Measurements from ENCODE around the gene TGFBI.

Gene TGFBI

GRCh38 chr5:135997673-135998335 lies 31.0 kb upstream of the TGFBI start:
- no peaks in the 10 kb centered on the region for H3K36me3 ChIP-seq (ENCODE audit: control insufficient read depth, insufficient read depth, low read length)
- peaks cover 2% of the 10 kb centered on the region for H3K27me3 ChIP-seq (replicated peaks; ENCODE audit: control insufficient read depth, insufficient read depth, low read length)
- H3K4me3 ChIP-seq (replicated peaks; ENCODE audit: low read depth, low read length) = no peak overlapping the region
- TF ChIP-seq CTCF (IDR thresholded peaks at IDR 0.05; ENCODE audit: insufficient read depth, low read length, poor library complexity, severe bottlenecking) = no peak
- no peak for DNase-seq (ENCODE audit: extremely low read depth, insufficient read length)

- DNase-seq (ENCODE audit: extremely low read depth, insufficient read length) = no peak
- TF ChIP-seq CTCF (IDR thresholded peaks at IDR 0.05; ENCODE audit: insufficient read depth, low read length, poor library complexity, severe bottlenecking) = no peak
- no peaks in the 10 kb centered on the region for H3K36me3 ChIP-seq (ENCODE audit: control insufficient read depth, insufficient read depth, low read length)
- H3K27me3 ChIP-seq (replicated peaks; ENCODE audit: control insufficient read depth, insufficient read depth, low read length) = peaks cover 2% of the 10 kb centered on the region
- H3K4me3 ChIP-seq (replicated peaks; ENCODE audit: low read depth, low read length) = no peak overlapping the region
These were observed 29.9 kb upstream of the TGFBI start for GRCh38 chr5:135998889-135999288.

GRCh38 chr5:135999406-136000139 lies 29.2 kb upstream of the TGFBI start:
- no peaks in the 10 kb centered on the region for H3K36me3 ChIP-seq (ENCODE audit: control insufficient read depth, insufficient read depth, low read length)
- no peak for DNase-seq (ENCODE audit: extremely low read depth, insufficient read length)
- peaks cover 2% of the 10 kb centered on the region for H3K27me3 ChIP-seq (replicated peaks; ENCODE audit: control insufficient read depth, insufficient read depth, low read length)
- H3K4me3 ChIP-seq (replicated peaks; ENCODE audit: low read depth, low read length) = no peak overlapping the region
- no peak for TF ChIP-seq CTCF (IDR thresholded peaks at IDR 0.05; ENCODE audit: insufficient read depth, low read length, poor library complexity, severe bottlenecking)

- DNase-seq (ENCODE audit: extremely low read depth, insufficient read length) = no peak
- peaks cover 2% of the 10 kb centered on the region for H3K27me3 ChIP-seq (replicated peaks; ENCODE audit: control insufficient read depth, insufficient read depth, low read length)
- no peak overlapping the region for H3K4me3 ChIP-seq (replicated peaks; ENCODE audit: low read depth, low read length)
- H3K36me3 ChIP-seq (ENCODE audit: control insufficient read depth, insufficient read depth, low read length) = no peaks in the 10 kb centered on the region
- no peak for TF ChIP-seq CTCF (IDR thresholded peaks at IDR 0.05; ENCODE audit: insufficient read depth, low read length, poor library complexity, severe bottlenecking)
These were observed 28.6 kb upstream of the TGFBI start for GRCh38 chr5:136000147-136000546.

- no peak overlapping the region for H3K4me3 ChIP-seq (replicated peaks; ENCODE audit: low read depth, low read length)
- DNase-seq (ENCODE audit: extremely low read depth, insufficient read length) = no peak
- TF ChIP-seq CTCF (IDR thresholded peaks at IDR 0.05; ENCODE audit: insufficient read depth, low read length, poor library complexity, severe bottlenecking) = no peak
- peaks cover 2% of the 10 kb centered on the region for H3K27me3 ChIP-seq (replicated peaks; ENCODE audit: control insufficient read depth, insufficient read depth, low read length)
- no peaks in the 10 kb centered on the region for H3K36me3 ChIP-seq (ENCODE audit: control insufficient read depth, insufficient read depth, low read length)
These were observed 27.9 kb upstream of the TGFBI start for GRCh38 chr5:136000932-136001331.

All from GM06990 (cell line).